CD4-positive, alpha-beta T cell treated with Interleukin-15 for 4 hours (primary cell): Measurements from ENCODE around the gene NRL.

Experiments
- DNase-seq: peaks from one replicate; pipeline ENCODE4 v3.0.0-alpha.2; 2020; ENCODE audit warnings: low spot score

NRL gene

GRCh38 chr14:24080888-24081738 is 33.6 kb downstream of the NRL start:
- peak; percentile 63 for DNase-seq

- no peak for DNase-seq
Observed at GRCh38 chr14:24080142-24080530, 34.6 kb downstream of the NRL start.

- no peak for DNase-seq
Observed at GRCh38 chr14:24079491-24080141, 35.1 kb downstream of the NRL start.

- DNase-seq, result no peak
Observed at GRCh38 chr14:24078146-24078545, 36.6 kb downstream of the NRL start.

- no peak for DNase-seq
Observed at GRCh38 chr14:24077086-24077485, 37.7 kb downstream of the NRL start.

GRCh38 chr14:24076302-24076601 is 38.5 kb downstream of the NRL start:
- DNase-seq, result no peak

GRCh38 chr14:24075485-24076301 is 39.1 kb downstream of the NRL start:
- DNase-seq, result no peak

- DNase-seq, result no peak
Observed at GRCh38 chr14:24074625-24075484, 39.9 kb downstream of the NRL start.

GRCh38 chr14:24072881-24073877 is 41.6 kb downstream of the NRL start:
- DNase-seq, result no peak

- no peak for DNase-seq
Observed at GRCh38 chr14:24072436-24072835, 42.3 kb downstream of the NRL start.

- no peak for DNase-seq
Observed at GRCh38 chr14:24071836-24072430, 42.8 kb downstream of the NRL start.

GRCh38 chr14:24071144-24071697 is 43.5 kb downstream of the NRL start, which contains the start of gene CPNE6:
TSS of gene CPNE6 (plus strand) at chr14:24071562. CDS start at chr14:24072937, 1,375 bp downstream.
- no peak for DNase-seq

GRCh38 chr14:24070285-24071143 is 44.2 kb downstream of the NRL start:
- no peak for DNase-seq

GRCh38 chr14:24069411-24069735 is 45.4 kb downstream of the NRL start:
- DNase-seq, result no peak

- no peak for DNase-seq
Observed at GRCh38 chr14:24068711-24069410, 45.9 kb downstream of the NRL start.

GRCh38 chr14:24067133-24068082 is 47.3 kb downstream of the NRL start:
- no peak for DNase-seq

- DNase-seq, result no peak
Observed at GRCh38 chr14:24066496-24067132, 48.1 kb downstream of the NRL start.
